Measurements from ENCODE around the gene ALPK1. TPM values are rescaled to one million over a fixed set of nuclear protein-coding genes. Genes with fewer than 3 reads are reported as not detected.

The ALPK1 gene
- total RNA-seq, 1 experiment from 2014 or later: 21.3 TPM

DNA sequence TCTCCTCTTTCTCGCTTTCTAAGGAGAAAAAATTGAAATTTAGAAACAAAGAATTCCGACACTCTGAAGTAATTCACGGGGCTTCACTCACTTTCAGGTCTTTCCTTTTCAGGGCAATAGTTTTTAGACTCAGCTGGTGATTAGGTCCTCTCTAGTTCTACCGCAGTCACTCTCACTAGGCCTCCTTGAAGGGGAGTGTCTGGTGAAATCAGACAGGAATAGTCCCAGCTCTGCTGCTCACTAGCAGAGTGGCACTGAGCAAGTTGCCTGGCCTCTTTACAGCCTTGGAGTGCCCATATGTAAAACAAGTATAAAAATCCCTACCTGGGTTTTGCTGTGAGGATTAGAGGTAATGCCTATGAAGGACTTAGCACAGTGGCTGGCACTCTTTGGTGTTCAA is 154.7 kb downstream of the ALPK1 start:
- ATAC-seq (no peak), DNase-seq (ENCODE audit: low read depth, low spot score) (no peak)
- ChIA-PET POLR2A (no interaction called here), CTCF (no interaction called here), RAD21 (ENCODE audit: low non-redundant PET in 1 of 2, low total read pairs in 2 of 2, uncharacterized antibody in 2 of 2, unreplicated experiment in 2 of 2) (no interaction called here)
- TF ChIP-seq TCF7L2 (IDR thresholded peaks at IDR 0.05; ENCODE audit: borderline replicate concordance, extremely low read depth, insufficient read depth, insufficient read length) (no peak), FOSL1 (IDR thresholded peaks at IDR 0.05; ENCODE audit: low read depth) (no peak), SIN3A (IDR thresholded peaks at IDR 0.05; ENCODE audit: low read depth) (no peak), ELF1 (IDR thresholded peaks at IDR 0.05; ENCODE audit: borderline replicate concordance, low read depth) (no peak), JUND (IDR thresholded peaks at IDR 0.05) (no peak), EZH2phosphoT487 (IDR thresholded peaks at IDR 0.05; ENCODE audit: borderline replicate concordance) (no peak), SP1 (IDR thresholded peaks at IDR 0.05; ENCODE audit: low read depth) (no peak)
- Histone ChIP-seq H3K36me3 (ENCODE audit: control insufficient read depth in 1 of 2, insufficient read depth in 2 of 2, low read length in 2 of 2) (no peaks in the 10 kb centered on the region), H3K4me2 (ENCODE audit: low read length) (no peak overlapping the region), H3K9me3 (ENCODE audit: control insufficient read depth in 1 of 2, insufficient read depth in 1 of 2, low read depth in 1 of 2, low read length in 2 of 2) (no peaks in the 10 kb centered on the region), H3K4me1 (ENCODE audit: control insufficient read depth in 1 of 2, insufficient read depth in 2 of 2, low read length in 2 of 2) (no peaks in the 10 kb centered on the region), H3K4me3 (replicated peaks in 1 of 2; ENCODE audit: low read depth in 1 of 2, low read length in 2 of 2) (no peak overlapping the region), H4K20me1 (ENCODE audit: insufficient read depth) (no peaks in the 10 kb centered on the region), H3K9me2 (ENCODE audit: insufficient read depth) (no peaks in the 10 kb centered on the region), H3K27me3 (ENCODE audit: insufficient read depth, low read length) (no peaks in the 10 kb centered on the region), H3K9ac (ENCODE audit: low read length) (no peak overlapping the region), H3K27ac (ENCODE audit: low read depth, low read length) (no peak overlapping the region), H2AFZ (ENCODE audit: low read depth, low read length, poor library complexity, severe bottlenecking) (no peak overlapping the region), H3K79me2 (ENCODE audit: insufficient read depth, low read length) (no peaks in the 10 kb centered on the region)
- intact Hi-C loops (cut with micrococcal nuclease): no loop called here
- no TSS peak for BruUV-seq (replicated peaks)

DNA sequence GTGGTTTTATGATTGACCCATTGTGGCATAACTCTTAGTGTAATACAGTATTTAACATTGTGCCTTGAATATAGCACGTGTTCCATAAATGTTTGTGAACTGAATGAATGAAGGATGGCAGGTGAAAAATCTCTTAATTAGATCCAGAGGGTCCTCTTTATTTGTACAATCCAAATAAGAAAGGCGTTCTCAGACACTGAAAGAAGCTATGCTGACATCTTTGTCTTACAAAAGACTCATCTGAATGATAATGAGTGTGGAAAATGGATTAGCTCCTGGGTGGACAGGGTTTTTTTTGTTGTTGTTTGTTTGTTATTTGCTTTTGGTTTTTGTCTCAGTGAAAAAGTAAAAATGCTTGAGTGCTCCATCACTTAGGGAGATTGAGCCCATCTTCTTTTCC is 156.2 kb downstream of the ALPK1 start:
- no peaks in the 10 kb centered on the region for H3K36me3 ChIP-seq (ENCODE audit: control insufficient read depth in 1 of 2, insufficient read depth in 2 of 2, low read length in 2 of 2)
- no peak overlapping the region for H2AFZ ChIP-seq (ENCODE audit: low read depth, low read length, poor library complexity, severe bottlenecking)
- TF ChIP-seq RAD21 (IDR thresholded peaks at IDR 0.05; ENCODE audit: low read depth) (no peak), ELF1 (IDR thresholded peaks at IDR 0.05; ENCODE audit: borderline replicate concordance, low read depth) (no peak), YY1 (IDR thresholded peaks at IDR 0.05; ENCODE audit: extremely low read depth, insufficient replicate concordance, low read depth, low read length) (no peak), SIN3A (IDR thresholded peaks at IDR 0.05; ENCODE audit: low read depth) (no peak), ZNF274 (IDR thresholded peaks at IDR 0.05; ENCODE audit: low read depth, low read length) (no peak), JUND (IDR thresholded peaks at IDR 0.05) (no peak), EZH2phosphoT487 (IDR thresholded peaks at IDR 0.05; ENCODE audit: borderline replicate concordance) (no peak), POLR2AphosphoS5 (IDR thresholded peaks at IDR 0.05; ENCODE audit: low read depth, low read length) (no peak), EGR1 (IDR thresholded peaks at IDR 0.05; ENCODE audit: low read depth) (no peak), ZFX (IDR thresholded peaks at IDR 0.05) (no peak), POLR2A (IDR thresholded peaks at IDR 0.05; ENCODE audit: borderline replicate concordance, extremely low read depth, insufficient read depth, insufficient read length) (no peak)
- TF ChIP-seq, protein P1, sequence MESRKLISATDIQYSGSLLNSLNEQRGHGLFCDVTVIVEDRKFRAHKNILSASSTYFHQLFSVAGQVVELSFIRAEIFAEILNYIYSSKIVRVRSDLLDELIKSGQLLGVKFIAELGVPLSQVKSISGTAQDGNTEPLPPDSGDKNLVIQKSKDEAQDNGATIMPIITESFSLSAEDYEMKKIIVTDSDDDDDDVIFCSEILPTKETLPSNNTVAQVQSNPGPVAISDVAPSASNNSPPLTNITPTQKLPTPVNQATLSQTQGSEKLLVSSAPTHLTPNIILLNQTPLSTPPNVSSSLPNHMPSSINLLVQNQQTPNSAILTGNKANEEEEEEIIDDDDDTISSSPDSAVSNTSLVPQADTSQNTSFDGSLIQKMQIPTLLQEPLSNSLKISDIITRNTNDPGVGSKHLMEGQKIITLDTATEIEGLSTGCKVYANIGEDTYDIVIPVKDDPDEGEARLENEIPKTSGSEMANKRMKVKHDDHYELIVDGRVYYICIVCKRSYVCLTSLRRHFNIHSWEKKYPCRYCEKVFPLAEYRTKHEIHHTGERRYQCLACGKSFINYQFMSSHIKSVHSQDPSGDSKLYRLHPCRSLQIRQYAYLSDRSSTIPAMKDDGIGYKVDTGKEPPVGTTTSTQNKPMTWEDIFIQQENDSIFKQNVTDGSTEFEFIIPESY (IDR thresholded peaks at IDR 0.05; ENCODE audit: extremely low read depth, insufficient replicate concordance, low read length): no peak
- TF ChIP-seq, protein P2, sequence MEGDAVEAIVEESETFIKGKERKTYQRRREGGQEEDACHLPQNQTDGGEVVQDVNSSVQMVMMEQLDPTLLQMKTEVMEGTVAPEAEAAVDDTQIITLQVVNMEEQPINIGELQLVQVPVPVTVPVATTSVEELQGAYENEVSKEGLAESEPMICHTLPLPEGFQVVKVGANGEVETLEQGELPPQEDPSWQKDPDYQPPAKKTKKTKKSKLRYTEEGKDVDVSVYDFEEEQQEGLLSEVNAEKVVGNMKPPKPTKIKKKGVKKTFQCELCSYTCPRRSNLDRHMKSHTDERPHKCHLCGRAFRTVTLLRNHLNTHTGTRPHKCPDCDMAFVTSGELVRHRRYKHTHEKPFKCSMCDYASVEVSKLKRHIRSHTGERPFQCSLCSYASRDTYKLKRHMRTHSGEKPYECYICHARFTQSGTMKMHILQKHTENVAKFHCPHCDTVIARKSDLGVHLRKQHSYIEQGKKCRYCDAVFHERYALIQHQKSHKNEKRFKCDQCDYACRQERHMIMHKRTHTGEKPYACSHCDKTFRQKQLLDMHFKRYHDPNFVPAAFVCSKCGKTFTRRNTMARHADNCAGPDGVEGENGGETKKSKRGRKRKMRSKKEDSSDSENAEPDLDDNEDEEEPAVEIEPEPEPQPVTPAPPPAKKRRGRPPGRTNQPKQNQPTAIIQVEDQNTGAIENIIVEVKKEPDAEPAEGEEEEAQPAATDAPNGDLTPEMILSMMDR (IDR thresholded peaks at IDR 0.05 in 2 of 3, conservative IDR thresholded peaks at IDR 0.05 in 1 of 3; ENCODE audit: borderline replicate concordance in 1 of 3, insufficient read depth in 1 of 3, low read depth in 2 of 3, low read length in 2 of 3): no peak
- TF ChIP-seq, protein P3, sequence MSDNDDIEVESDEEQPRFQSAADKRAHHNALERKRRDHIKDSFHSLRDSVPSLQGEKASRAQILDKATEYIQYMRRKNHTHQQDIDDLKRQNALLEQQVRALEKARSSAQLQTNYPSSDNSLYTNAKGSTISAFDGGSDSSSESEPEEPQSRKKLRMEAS (IDR thresholded peaks at IDR 0.05): no peak
- TF ChIP-seq, protein P4, sequence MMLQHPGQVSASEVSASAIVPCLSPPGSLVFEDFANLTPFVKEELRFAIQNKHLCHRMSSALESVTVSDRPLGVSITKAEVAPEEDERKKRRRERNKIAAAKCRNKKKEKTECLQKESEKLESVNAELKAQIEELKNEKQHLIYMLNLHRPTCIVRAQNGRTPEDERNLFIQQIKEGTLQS (IDR thresholded peaks at IDR 0.05): no peak
- H3K4me3 ChIP-seq (replicated peaks in 1 of 2; ENCODE audit: low read depth in 1 of 2, low read length in 2 of 2): no peak overlapping the region
- H3K9me2 ChIP-seq (ENCODE audit: insufficient read depth): no peaks in the 10 kb centered on the region
- RAD21 ChIA-PET (ENCODE audit: low non-redundant PET in 1 of 2, low total read pairs in 2 of 2, uncharacterized antibody in 2 of 2, unreplicated experiment in 2 of 2): no interaction called here
- H3K4me1 ChIP-seq (ENCODE audit: control insufficient read depth in 1 of 2, insufficient read depth in 2 of 2, low read length in 2 of 2): no peaks in the 10 kb centered on the region
- no peak for ATAC-seq
- POLR2A ChIA-PET: no interaction called here
- no peak for DNase-seq (ENCODE audit: low read depth, low spot score)
- H3K4me2 ChIP-seq (ENCODE audit: low read length): no peak overlapping the region
- H3K27ac ChIP-seq (ENCODE audit: low read depth, low read length): no peak overlapping the region
- H3K27me3 ChIP-seq (ENCODE audit: insufficient read depth, low read length): no peaks in the 10 kb centered on the region
- no peaks in the 10 kb centered on the region for H4K20me1 ChIP-seq (ENCODE audit: insufficient read depth)
- BruUV-seq (replicated peaks): no TSS peak
- intact Hi-C loops (cut with micrococcal nuclease): no loop called here
- CTCF ChIA-PET: no interaction called here
- H3K79me2 ChIP-seq (ENCODE audit: insufficient read depth, low read length): no peaks in the 10 kb centered on the region
- no peak overlapping the region for H3K9ac ChIP-seq (ENCODE audit: low read length)
- no peaks in the 10 kb centered on the region for H3K9me3 ChIP-seq (ENCODE audit: control insufficient read depth in 1 of 2, insufficient read depth in 1 of 2, low read depth in 1 of 2, low read length in 2 of 2)
